Loucy (cell line): Measurements from ENCODE around the gene NLGN2.

Experiments used
- H2AFZ ChIP-seq: fragments of 200-600 bp; sonication (generic); 2 replicates; pipeline ENCODE4 v1.6.0; 2016; ENCODE audit warnings: antibody characterized with exemption, mild to moderate bottlenecking, low read length, moderate library complexity
- H3F3A ChIP-seq: fragments of 200-600 bp; 2 replicates; pipeline ENCODE4 v1.6.0; 2016; ENCODE audit warnings: antibody characterized with exemption, low read depth, mild to moderate bottlenecking
- H3K27me3 ChIP-seq: fragments of 200-600 bp; sonication (generic); 2 replicates; pipeline ENCODE4 v1.6.1; 2014; ENCODE audit warnings: low read length, mild to moderate bottlenecking; ENCODE audit not compliant: insufficient read depth, poor library complexity, severe bottlenecking
- H3K36me3 ChIP-seq: fragments of 200-600 bp; sonication (generic); 2 replicates; pipeline ENCODE4 v1.6.1; 2016; ENCODE audit warnings: low read length; ENCODE audit not compliant: insufficient read depth
- H3K4me1 ChIP-seq: fragments of 200-600 bp; sonication (generic); 2 replicates; pipeline ENCODE4 v1.5.1; 2014; ENCODE audit warnings: low read length, mild to moderate bottlenecking; ENCODE audit not compliant: insufficient read depth, poor library complexity, severe bottlenecking
- H3K4me2 ChIP-seq: fragments of 200-600 bp; sonication (generic); 2 replicates; pipeline ENCODE4 v1.6.0; 2014; ENCODE audit warnings: antibody characterized with exemption, low read length, low read depth, mild to moderate bottlenecking; ENCODE audit not compliant: poor library complexity, severe bottlenecking
- H3K4me3 ChIP-seq: fragments of 200-600 bp; sonication (generic); 2 replicates; pipeline ENCODE4 v1.5.1; 2014; ENCODE audit warnings: low read length, mild to moderate bottlenecking, mixed read lengths; ENCODE audit not compliant: poor library complexity, severe bottlenecking
- H3K79me2 ChIP-seq: fragments of 200-600 bp; sonication (generic); 2 replicates; pipeline ENCODE4 v1.6.1; 2014; ENCODE audit warnings: low read length; ENCODE audit not compliant: insufficient read depth
- H3K9ac ChIP-seq: fragments of 200-600 bp; sonication (generic); 2 replicates; pipeline ENCODE4 v1.6.0; 2014; ENCODE audit warnings: mild to moderate bottlenecking, low read depth, low read length, moderate library complexity; ENCODE audit not compliant: poor library complexity, severe bottlenecking
- H3K9me2 ChIP-seq: fragments of 200-600 bp; sonication (generic); replicated peaks from 2 replicates; pipeline ENCODE4 v1.6.1; 2016; ENCODE audit warnings: low read depth, low read length, mixed read lengths
- H3K9me3 ChIP-seq: fragments of 200-600 bp; sonication (generic); 2 replicates; pipeline ENCODE4 v1.6.1; 2014; ENCODE audit warnings: mild to moderate bottlenecking, antibody characterized with exemption, low read length, low read depth; ENCODE audit not compliant: insufficient read depth
- H4K20me1 ChIP-seq: fragments of 200-600 bp; sonication (generic); 2 replicates; pipeline ENCODE4 v1.6.0; 2014; ENCODE audit warnings: antibody characterized with exemption, low read length, mild to moderate bottlenecking; ENCODE audit not compliant: insufficient read depth, poor library complexity, severe bottlenecking
- EZH2phosphoT487 ChIP-seq: fragments of 200-600 bp; IDR thresholded peaks from 2 replicates; pipeline ENCODE4 v1.6.1; 2018; ENCODE audit warnings: antibody characterized with exemption, mild to moderate bottlenecking, moderate library complexity, borderline replicate concordance
- TF ChIP-seq, protein P1 (sequence below): fragments of 200-600 bp; sonication (generic); conservative IDR thresholded peaks from 2 replicates; pipeline ENCODE4 v1.5.1; 2014; ENCODE audit warnings: mild to moderate bottlenecking, antibody characterized with exemption, low read length

The NLGN2 gene

GRCh38 chr17:7408863-7409262 lies 1.2 kb downstream of the NLGN2 start:
- H4K20me1 ChIP-seq, result peaks cover 3% of the 10 kb centered on the region
- H3K4me3 ChIP-seq, result no peak overlapping the region
- H3K4me2 ChIP-seq, result no peak overlapping the region
- no peaks in the 10 kb centered on the region for H3K27me3 ChIP-seq
- TF ChIP-seq, protein P1, sequence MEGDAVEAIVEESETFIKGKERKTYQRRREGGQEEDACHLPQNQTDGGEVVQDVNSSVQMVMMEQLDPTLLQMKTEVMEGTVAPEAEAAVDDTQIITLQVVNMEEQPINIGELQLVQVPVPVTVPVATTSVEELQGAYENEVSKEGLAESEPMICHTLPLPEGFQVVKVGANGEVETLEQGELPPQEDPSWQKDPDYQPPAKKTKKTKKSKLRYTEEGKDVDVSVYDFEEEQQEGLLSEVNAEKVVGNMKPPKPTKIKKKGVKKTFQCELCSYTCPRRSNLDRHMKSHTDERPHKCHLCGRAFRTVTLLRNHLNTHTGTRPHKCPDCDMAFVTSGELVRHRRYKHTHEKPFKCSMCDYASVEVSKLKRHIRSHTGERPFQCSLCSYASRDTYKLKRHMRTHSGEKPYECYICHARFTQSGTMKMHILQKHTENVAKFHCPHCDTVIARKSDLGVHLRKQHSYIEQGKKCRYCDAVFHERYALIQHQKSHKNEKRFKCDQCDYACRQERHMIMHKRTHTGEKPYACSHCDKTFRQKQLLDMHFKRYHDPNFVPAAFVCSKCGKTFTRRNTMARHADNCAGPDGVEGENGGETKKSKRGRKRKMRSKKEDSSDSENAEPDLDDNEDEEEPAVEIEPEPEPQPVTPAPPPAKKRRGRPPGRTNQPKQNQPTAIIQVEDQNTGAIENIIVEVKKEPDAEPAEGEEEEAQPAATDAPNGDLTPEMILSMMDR, result no peak
- TF ChIP-seq EZH2phosphoT487, result no peak
- no peak overlapping the region for H2AFZ ChIP-seq
- H3F3A ChIP-seq, result no peaks in the 10 kb centered on the region
- no peaks in the 10 kb centered on the region for H3K9me2 ChIP-seq
- no peaks in the 10 kb centered on the region for H3K36me3 ChIP-seq
- no peak overlapping the region for H3K9ac ChIP-seq
- peaks cover 11% of the 10 kb centered on the region for H3K4me1 ChIP-seq
- no peaks in the 10 kb centered on the region for H3K9me3 ChIP-seq
- no peaks in the 10 kb centered on the region for H3K79me2 ChIP-seq

DNA sequence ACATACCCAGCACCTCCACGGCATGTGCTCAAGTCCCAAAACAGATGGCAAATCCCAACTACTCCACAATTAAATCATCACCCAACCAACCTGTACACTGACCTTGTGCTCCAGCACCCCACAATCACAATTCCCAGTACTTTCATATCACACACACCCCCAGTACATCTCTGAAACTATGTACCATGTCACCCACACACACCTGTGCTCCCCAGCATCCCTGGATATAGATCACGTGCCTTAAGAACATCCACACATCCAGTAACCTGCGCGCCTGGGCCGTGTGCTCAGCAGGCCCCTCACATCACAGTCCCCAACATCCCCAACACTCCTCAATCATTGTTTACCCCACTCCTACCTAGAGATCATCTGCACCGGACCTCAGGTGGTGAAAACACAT lies 2.1 kb downstream of the NLGN2 start:
- Histone ChIP-seq H3K9ac (no peak overlapping the region), H3K4me2 (no peak overlapping the region), H3K36me3 (no peaks in the 10 kb centered on the region), H3K9me3 (no peaks in the 10 kb centered on the region), H2AFZ (no peak overlapping the region), H3F3A (no peaks in the 10 kb centered on the region), H4K20me1 (peaks cover 3% of the 10 kb centered on the region), H3K4me1 (peaks cover 11% of the 10 kb centered on the region), H3K27me3 (no peaks in the 10 kb centered on the region), H3K4me3 (no peak overlapping the region), H3K9me2 (no peaks in the 10 kb centered on the region), H3K79me2 (no peaks in the 10 kb centered on the region)
- no peak for TF ChIP-seq EZH2phosphoT487
- TF ChIP-seq, protein P1, result no peak

DNA sequence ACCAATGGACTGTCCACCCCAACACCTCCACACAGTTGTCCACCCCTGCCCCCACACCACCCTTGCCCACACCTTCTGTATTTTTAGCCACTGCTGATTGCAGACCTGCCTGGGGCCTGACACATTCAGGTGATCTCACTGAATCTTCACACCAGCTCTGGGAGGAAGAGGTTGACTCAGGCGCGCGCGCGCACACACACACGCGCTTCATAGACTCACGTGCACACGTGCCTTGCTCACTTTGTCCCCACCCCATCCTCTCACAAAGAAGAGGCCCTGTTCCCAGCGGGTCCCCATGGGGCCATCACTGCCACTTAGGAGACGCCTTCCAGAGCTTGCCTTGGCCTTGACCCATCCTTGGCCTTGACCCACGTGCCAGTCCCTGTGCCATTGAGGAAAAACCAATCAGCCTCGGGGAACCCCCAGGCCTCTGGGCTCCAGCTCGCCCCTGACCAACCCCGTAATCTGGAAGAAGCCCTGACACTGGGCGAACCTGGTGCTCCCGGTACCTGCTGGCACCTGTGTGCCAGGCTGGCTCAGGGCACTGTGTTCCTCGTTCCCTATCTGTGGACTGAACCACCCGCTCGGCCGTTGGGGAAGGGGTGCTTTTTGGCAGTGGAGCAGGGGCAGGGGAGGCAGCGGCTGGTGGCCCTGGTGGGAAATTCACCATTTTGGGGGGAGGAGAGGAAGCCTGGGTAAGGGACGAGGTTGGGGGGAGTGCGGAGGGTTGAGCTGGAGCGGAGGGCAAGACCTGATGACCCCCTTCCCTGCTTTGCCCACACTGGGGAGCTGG lies 3.2 kb downstream of the NLGN2 start:
- Histone ChIP-seq H3F3A (no peaks in the 10 kb centered on the region), H4K20me1 (peaks cover under 1% of the 10 kb centered on the region), H3K4me2 (no peak overlapping the region), H3K79me2 (no peaks in the 10 kb centered on the region), H2AFZ (no peak overlapping the region), H3K4me3 (no peak overlapping the region), H3K9me3 (no peaks in the 10 kb centered on the region), H3K4me1 (peaks cover 2% of the 10 kb centered on the region), H3K27me3 (no peaks in the 10 kb centered on the region), H3K9ac (no peak overlapping the region), H3K36me3 (no peaks in the 10 kb centered on the region), H3K9me2 (no peaks in the 10 kb centered on the region)
- TF ChIP-seq, protein P1, result no peak
- TF ChIP-seq EZH2phosphoT487, result no peak
